Esophagus muscularis mucosa (tissue), 4 donors: Measurements from ENCODE around the gene PFDN5. TPM values are rescaled to one million over a fixed set of nuclear protein-coding genes. Genes with fewer than 3 reads are reported as not detected.

Experiments used
- DNase-seq: peaks from one replicate; pipeline ENCODE4 v3.0.0-alpha.2; 2017; ENCODE audit errors: extremely low spot score
- H3K27ac ChIP-seq, 4 donors: fragments of 200-600 bp; sonication (generic); replicated peaks in 1 of 4; 1 replicate in 3 of 4; 2 replicates in 1 of 4; pipeline ENCODE4 v1.5.1; 2016 to 2019; ENCODE audit warnings: mild to moderate bottlenecking in 1 of 4
- H3K27me3 ChIP-seq, 4 donors: fragments of 200-600 bp; sonication (generic); one replicate each; pipeline versions ENCODE4 v1.5.1 to v1.6.0; 2016 to 2019
- H3K36me3 ChIP-seq, 4 donors: fragments of 200-600 bp; sonication (generic); one replicate each; pipeline ENCODE4 v1.5.1; 2016 to 2019
- H3K4me1 ChIP-seq, 4 donors: fragments of 200-600 bp; sonication (generic); one replicate each; pipeline ENCODE4 v1.5.1; 2016 to 2019
- H3K4me3 ChIP-seq, 4 donors: fragments of 200-600 bp; sonication (generic); 1 replicate in 2 of 4; 2 replicates in 2 of 4; pipeline ENCODE4 v1.5.1; 2016 to 2019; ENCODE audit warnings: mild to moderate bottlenecking in 4 of 4, moderate library complexity in 1 of 4
- H3K9me3 ChIP-seq, 4 donors: fragments of 200-600 bp; sonication (generic); 1 replicate in 3 of 4; 2 replicates in 1 of 4; pipeline ENCODE4 v1.5.1; 2016 to 2019
- EP300 ChIP-seq: sonication (generic); formaldehyde crosslinking; IDR thresholded peaks from one replicate; pipeline ENCODE4 v1.6.1; 2017; ENCODE audit warnings: antibody characterized with exemption
- POLR2A ChIP-seq: fragments of 450-650 bp; IDR thresholded peaks from one replicate; pipeline ENCODE4 v1.6.1; 2017; ENCODE audit warnings: antibody characterized with exemption, moderate library complexity, mild to moderate bottlenecking, low read depth
- POLR2AphosphoS5 ChIP-seq, 2 donors: sonication (generic); formaldehyde crosslinking; IDR thresholded peaks; one replicate each; pipeline ENCODE4 v1.6.1; 2017; ENCODE audit warnings: antibody characterized with exemption in 2 of 2
- WGBS: methylation state at CpG from one replicate; pipeline ENCODE4 v1.1.5; 2018; 5-methylcytosine and 5-hydroxymethylcytosine counted together
- intact Hi-C: fragments of 100-400 bp; cut with DNase I; formaldehyde crosslinking; loops from one replicate; pipeline ENCODE4 v1.15.1; 2023
- total RNA-seq, 4 donors: library from RNA; depleted of rRNA; stranded (reverse); fragments of >200 nt; gene quantifications; one replicate each; pipeline versions ENCODE4 v1.1.0 to v1.2.1, GENCODE V29; 2016
- TF ChIP-seq, protein P1 (sequence below), 3 experiments: fragments of 200-600 bp in 2 of 3; fragments of 450-650 bp in 1 of 3; sonication (generic) in 2 of 3; IDR thresholded peaks; one replicate each; pipeline ENCODE4 v1.5.1; 2017 to 2019; ENCODE audit warnings: antibody characterized with exemption in 3 of 3, mild to moderate bottlenecking in 2 of 3, moderate library complexity in 1 of 3

The PFDN5 gene
- total RNA-seq, 4 donors from 2014 or later: 446 to 812 (median 631) TPM

DNA sequence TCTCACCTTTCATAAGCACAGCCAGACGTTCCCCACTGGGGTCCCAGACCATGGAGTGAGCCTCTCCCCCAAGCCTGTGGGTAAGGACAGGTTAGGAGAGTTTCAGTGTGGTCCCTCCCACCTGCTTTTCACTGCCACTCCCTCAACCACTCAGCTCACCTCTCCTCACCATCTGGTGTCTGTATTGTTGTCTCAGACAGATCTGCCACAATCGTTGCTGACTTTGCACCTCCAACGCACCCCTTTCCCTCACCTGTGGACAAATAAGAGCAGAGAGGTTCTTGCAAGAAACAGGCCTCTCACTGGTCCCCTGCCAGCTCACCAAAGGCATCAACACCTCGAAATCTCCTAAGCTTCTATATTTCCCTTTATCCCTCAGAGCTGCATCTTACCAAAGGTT lies 12.9 kb downstream of the PFDN5 start:
- 71% methylated on average over 4 of the region's 4 CpGs for WGBS
- H3K27me3 ChIP-seq: no peaks in the 10 kb centered on the region
- no peak for TF ChIP-seq EP300
- TF ChIP-seq POLR2AphosphoS5 (IDR thresholded peaks at IDR 0.05): no peak
- TF ChIP-seq, protein P1, sequence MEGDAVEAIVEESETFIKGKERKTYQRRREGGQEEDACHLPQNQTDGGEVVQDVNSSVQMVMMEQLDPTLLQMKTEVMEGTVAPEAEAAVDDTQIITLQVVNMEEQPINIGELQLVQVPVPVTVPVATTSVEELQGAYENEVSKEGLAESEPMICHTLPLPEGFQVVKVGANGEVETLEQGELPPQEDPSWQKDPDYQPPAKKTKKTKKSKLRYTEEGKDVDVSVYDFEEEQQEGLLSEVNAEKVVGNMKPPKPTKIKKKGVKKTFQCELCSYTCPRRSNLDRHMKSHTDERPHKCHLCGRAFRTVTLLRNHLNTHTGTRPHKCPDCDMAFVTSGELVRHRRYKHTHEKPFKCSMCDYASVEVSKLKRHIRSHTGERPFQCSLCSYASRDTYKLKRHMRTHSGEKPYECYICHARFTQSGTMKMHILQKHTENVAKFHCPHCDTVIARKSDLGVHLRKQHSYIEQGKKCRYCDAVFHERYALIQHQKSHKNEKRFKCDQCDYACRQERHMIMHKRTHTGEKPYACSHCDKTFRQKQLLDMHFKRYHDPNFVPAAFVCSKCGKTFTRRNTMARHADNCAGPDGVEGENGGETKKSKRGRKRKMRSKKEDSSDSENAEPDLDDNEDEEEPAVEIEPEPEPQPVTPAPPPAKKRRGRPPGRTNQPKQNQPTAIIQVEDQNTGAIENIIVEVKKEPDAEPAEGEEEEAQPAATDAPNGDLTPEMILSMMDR (IDR thresholded peaks at IDR 0.05): no peak
- TF ChIP-seq POLR2A: no peak
- no peak overlapping the region for H3K4me3 ChIP-seq
- H3K4me1 ChIP-seq: peaks cover 0 to 3% (median 2%) of the 10 kb centered on the region in 4 donors
- DNase-seq: no peak
- no peaks in the 10 kb centered on the region for H3K9me3 ChIP-seq
- H3K27ac ChIP-seq: no peak overlapping the region
- H3K36me3 ChIP-seq: peaks cover 50 to 94% (median 86%) of the 10 kb centered on the region in 4 donors
- intact Hi-C loops: no loop called here

DNA sequence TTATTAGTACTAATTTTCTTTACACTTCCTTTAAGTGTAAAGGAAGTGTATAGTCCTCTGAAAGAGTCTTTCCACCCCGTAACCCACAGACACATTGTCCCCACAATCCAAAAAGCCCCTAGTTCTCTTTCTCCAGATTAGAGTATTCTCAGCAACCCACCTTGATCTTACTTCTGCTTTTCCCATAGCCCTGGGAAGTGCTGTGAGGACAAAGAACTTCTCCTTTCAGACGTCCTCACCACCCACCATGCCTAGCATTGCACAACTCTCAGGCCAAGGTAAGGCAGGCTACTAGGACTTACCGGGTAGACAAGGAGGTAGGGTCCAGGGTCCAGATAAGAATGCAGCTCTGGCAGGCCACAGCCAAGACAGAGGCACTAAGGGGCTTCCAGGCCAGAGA lies 18.7 kb downstream of the PFDN5 start:
- Histone ChIP-seq H3K4me3 (no peak overlapping the region), H3K27ac (no peak overlapping the region), H3K9me3 (no peaks in the 10 kb centered on the region), H3K4me1 (peaks cover 0 to 4% (median 2%) of the 10 kb centered on the region in 4 donors), H3K27me3 (no peaks in the 10 kb centered on the region), H3K36me3 (peaks cover 35 to 96% (median 77%) of the 10 kb centered on the region in 4 donors)
- intact Hi-C loops: no loop called here
- TF ChIP-seq EP300: no peak
- TF ChIP-seq, protein P1 (IDR thresholded peaks at IDR 0.05): no peak
- TF ChIP-seq POLR2AphosphoS5 (IDR thresholded peaks at IDR 0.05): no peak
- no peak for TF ChIP-seq POLR2A
- no peak for DNase-seq
- 93% methylated on average over 2 of the region's 3 CpGs for WGBS

DNA sequence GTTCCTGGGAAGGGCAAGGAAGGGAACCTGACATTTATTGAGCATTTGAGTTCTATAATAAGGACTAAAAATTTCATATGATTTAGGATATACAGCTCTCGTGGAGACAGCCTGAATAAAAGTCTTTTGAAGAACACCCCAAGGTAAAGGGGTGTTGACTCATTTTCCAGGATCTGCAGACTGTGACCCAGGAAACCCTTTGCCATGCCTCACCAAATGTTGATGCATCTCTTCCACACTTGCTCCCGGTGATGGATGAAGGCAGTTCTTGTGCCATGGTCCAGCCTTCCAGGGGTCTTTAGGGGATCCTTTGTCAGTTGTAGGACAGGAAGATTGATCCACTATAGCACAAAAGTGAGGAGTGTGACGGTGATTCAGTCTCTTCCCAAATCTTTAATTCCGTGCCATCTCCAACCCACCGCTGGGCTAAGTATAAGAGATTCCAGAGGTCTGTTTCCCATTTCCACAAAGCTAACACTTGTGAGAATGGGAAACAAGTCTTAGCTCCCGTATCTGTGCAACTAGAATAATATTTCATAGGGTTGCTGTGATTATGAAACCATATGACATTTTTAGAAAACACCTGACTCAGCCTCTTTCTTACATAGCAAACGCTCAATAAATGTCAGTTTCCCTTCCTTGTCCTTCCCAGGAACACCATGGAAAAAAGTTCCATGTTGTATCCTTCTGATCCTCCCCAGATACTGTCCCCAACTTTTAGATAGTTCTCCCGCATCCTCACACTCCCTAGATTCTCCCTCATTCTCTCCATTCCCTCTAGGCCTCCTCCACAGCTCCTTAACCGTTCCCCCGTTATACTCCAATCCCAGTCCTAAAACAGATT lies 25.2 kb downstream of the PFDN5 start:
- H3K4me3 ChIP-seq: peak overlapping the region; percentile 66 to 80 (median 72)
- peaks cover 23 to 49% (median 41%) of the 10 kb centered on the region in 4 donors for H3K4me1 ChIP-seq
- H3K36me3 ChIP-seq: peaks cover 14 to 39% (median 28%) of the 10 kb centered on the region in 4 donors
- 34% methylated on average over 10 of the region's 10 CpGs for WGBS
- intact Hi-C loops: no loop called here
- H3K27ac ChIP-seq: peak overlapping the region; percentile 81 to 93 (median 90)
- no peaks in the 10 kb centered on the region for H3K9me3 ChIP-seq
- no peak for DNase-seq
- H3K27me3 ChIP-seq: no peaks in the 10 kb centered on the region
- no peak for TF ChIP-seq POLR2A
- TF ChIP-seq, protein P1 (IDR thresholded peaks at IDR 0.05): no peak
- TF ChIP-seq POLR2AphosphoS5 (IDR thresholded peaks at IDR 0.05): no peak
- TF ChIP-seq EP300: no peak

DNA sequence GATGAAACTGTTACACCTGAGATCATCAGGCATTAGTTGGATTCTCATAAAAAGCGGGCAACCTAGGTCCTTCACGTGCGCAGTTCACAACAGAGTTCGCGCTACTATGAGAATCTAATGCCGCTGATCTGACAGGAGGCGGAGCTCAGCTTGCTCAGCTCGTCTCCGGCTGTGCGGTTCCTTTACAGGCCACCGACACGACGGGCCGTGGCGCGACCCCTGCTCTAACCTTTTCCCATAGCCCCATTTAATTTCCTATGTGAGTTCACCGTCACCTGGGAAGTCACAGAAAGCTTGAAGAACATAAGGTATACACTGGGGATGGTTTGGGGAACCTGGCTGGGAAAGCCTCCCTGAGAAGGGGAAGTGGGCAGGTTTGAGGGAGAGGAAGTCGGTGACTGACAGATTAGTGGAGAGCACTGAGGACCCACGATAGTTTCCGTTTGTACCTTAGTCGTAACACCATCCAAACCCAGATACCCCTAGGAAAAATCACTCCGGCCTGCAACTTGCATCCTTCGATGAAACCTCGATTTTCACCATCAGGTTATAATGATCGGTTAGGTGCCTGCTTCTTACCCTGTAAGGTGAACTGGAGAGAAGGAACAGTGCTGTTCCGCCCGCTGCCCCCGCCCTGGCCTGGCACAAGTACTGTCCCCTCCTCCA lies 28.9 kb downstream of the PFDN5 start:
- DNase-seq: no peak
- TF ChIP-seq, protein P1 (IDR thresholded peaks at IDR 0.05): no peak
- TF ChIP-seq POLR2A (no peak), POLR2AphosphoS5 (IDR thresholded peaks at IDR 0.05) (no peak), EP300 (no peak)
- peak overlapping the region; percentile 74 to 87 (median 74) for H3K4me3 ChIP-seq
- intact Hi-C loops: no loop called here
- WGBS: 15% methylated on average over 21 of the region's 28 CpGs
- H3K4me1 ChIP-seq: peaks cover 29 to 50% (median 46%) of the 10 kb centered on the region in 4 donors
- peaks cover 0 to 5% (median 2%) of the 10 kb centered on the region in 4 donors for H3K36me3 ChIP-seq
- H3K27ac ChIP-seq: peak overlapping the region; percentile 90 to 98 (median 94)
- no peaks in the 10 kb centered on the region for H3K9me3 ChIP-seq
- peaks cover 0 to 10% (median 0%) of the 10 kb centered on the region in 4 donors for H3K27me3 ChIP-seq
